GM21723 (cell line): Measurements from ENCODE around the gene GCFC2.
"Not testable (repeated sequence)": the region's sequence is repeated elsewhere in the genome, so short reads cannot be mapped to it uniquely, and the experiment has no call there.

ENCODE experiments used
- ATAC-seq: cut with Tn5 transposase; IDR thresholded peaks from one replicate; pipeline ENCODE4 v1.9.1; 2021; ENCODE audit warnings: mild to moderate bottlenecking, moderate library complexity; ENCODE audit not compliant: unreplicated experiment

GCFC2 gene

GRCh38 chr2:75680402-75680801 lies 30.3 kb downstream of the GCFC2 start:
- ATAC-seq: no peak

DNA sequence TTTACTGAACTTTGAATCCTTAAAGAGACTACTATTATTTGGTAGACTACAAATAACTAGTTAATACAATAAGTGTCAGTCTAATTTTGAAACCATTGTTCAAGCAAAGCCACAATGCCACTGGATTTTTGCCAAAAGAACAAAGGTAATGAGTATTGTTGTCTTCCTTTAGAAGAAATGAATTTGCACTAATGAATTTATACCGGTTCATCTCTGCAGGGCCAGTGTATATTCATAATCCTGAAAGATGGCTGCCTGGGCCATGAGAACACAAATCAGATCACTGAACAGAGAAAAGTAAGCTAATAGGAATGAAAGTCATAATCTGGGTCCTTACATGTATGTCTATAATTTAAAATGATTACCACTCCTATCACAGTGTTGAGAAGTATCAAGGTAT lies 31.2 kb downstream of the GCFC2 start:
- ATAC-seq: no peak

- no peak for ATAC-seq
Measured at GRCh38 chr2:75676464-75676863, 34.3 kb downstream of the GCFC2 start.

- no peak for ATAC-seq
Measured at GRCh38 chr2:75675908-75676307, 34.8 kb downstream of the GCFC2 start.

DNA sequence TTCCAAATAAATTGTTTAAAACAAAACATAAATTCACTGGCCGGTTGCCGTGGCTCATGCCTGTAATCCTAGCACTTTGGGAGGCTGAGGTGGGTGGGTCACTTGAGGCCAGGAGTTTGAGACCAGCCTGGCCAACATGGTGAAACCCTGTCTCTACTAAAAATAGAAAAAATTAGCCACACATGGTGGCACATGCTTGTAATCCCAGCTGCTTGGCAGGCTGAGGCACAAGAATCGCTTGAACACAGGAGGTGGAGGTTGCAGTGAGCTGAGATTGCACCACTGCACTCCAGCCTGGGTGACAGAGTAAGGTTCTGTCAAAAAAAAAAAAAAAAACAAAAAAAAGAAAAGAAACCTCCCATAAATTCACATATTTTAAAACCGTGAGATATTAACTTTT lies 35.3 kb downstream of the GCFC2 start:
- ATAC-seq: not testable (repeated sequence)

DNA sequence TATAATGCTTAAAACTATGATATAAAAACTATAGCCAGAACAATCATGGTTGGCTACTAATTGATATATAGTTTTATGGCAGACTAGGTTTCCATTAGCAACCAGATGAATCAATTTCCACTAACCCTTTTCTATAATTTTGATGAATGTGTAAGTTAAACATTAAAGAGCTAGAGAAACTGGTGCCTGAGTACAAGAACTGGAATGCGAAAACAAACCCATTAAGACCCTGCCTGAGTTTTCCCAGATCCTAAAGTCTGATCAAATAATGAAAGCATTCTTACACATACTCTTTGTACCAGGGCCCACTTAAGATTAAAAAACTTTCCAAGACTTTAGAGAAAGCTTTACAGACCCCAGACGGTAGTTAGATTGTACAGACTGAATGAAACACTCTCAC lies 42.8 kb downstream of the GCFC2 start:
- ATAC-seq: no peak

DNA sequence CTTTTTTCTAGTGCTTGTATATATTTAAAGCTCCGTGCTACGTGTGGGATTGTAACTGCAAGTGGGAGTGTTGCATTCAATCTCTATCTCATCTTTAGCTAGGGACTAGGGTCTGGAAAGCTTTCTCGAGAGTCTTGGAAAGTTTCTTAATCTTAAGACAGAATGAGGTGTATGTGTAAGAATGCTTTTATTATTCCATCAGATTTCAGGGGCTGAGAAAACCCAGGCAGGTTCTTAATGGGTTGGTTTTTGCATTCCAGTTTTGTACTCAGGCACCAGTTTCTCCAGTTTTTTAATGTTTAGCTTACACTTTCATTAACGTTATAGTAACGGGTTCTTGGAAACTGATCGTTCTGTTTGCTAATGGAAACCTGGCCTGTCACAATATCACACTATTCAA lies 43.8 kb downstream of the GCFC2 start:
- ATAC-seq: no peak

GRCh38 chr2:75657798-75658197 lies 52.9 kb downstream of the GCFC2 start:
- no peak for ATAC-seq

GRCh38 chr2:75656563-75656962 lies 54.2 kb downstream of the GCFC2 start:
- ATAC-seq: no peak

GRCh38 chr2:75655861-75656260 lies 54.9 kb downstream of the GCFC2 start:
- ATAC-seq: no peak

DNA sequence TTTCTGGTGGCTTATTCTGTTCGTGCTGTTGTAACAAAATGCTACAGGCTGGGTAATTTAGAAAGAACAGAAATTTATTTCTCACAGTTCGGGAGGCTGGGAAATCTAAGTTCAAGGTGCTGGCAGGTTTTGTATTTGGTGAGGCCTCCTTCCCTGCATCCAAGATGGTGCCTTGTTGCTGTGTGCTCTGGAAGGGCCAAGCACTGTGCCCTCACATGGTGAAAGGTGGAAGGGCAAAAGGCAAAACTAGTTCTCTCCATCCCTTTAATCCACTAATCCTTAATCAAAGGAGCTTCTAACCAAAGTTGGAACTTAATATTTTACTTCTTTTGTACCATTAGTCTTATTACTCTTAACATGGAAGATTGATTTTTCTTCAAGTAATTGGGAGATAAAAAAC lies 56.7 kb downstream of the GCFC2 start:
- no peak for ATAC-seq

- ATAC-seq: no peak
Measured at GRCh38 chr2:75647771-75648170, 62.9 kb downstream of the GCFC2 start.

DNA sequence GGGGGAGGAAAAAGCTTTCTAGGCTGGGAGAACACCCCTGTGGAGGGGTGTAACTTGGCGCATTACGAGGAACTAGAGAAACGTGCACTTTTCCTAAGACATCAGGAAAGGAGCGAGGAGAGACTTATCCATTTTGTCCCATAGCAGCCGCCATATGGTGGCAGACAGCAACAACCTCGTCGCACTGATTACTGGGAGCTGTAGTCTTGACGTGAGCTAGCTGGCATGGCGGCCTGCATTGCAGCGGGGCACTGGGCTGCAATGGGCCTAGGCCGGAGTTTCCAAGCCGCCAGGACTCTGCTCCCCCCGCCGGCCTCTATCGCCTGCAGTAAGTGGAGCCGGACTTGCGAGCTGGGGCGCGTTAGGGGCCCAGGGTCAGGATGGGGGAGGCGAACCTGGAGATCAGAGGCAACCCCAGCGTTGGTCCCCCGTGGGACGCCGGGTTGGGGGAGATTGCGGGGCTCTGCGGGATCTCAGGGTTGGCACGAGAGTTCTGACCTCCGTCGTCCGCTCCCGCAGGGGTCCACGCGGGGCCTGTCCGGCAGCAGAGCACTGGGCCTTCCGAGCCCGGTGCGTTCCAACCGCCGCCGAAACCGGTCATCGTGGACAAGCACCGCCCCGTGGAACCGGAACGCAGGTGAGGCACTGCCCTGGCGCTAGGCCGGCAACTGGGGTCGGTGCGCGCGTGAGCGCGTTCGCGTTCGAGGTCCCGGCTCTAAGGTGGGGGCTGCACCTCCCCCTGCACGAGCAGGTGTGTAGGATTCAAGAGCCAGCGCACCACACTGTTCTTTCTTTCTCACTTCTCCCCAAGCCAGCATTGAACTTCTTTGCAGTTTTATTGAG lies 63.9 kb downstream of the GCFC2 start, which contains the start of gene MRPL19:
TSS of gene MRPL19 (plus strand) at position 201 of the 843 bp plus-strand sequence. CDS start at position 226, 25 bp downstream.
- peak; percentile 97 for ATAC-seq

GRCh38 chr2:75646090-75646582 lies 64.6 kb downstream of the GCFC2 start:
- peak; percentile 6 for ATAC-seq

GRCh38 chr2:75645643-75646042 lies 65.1 kb downstream of the GCFC2 start:
- ATAC-seq: no peak

- no peak for ATAC-seq
Measured at GRCh38 chr2:75643980-75644379, 66.7 kb downstream of the GCFC2 start.

DNA sequence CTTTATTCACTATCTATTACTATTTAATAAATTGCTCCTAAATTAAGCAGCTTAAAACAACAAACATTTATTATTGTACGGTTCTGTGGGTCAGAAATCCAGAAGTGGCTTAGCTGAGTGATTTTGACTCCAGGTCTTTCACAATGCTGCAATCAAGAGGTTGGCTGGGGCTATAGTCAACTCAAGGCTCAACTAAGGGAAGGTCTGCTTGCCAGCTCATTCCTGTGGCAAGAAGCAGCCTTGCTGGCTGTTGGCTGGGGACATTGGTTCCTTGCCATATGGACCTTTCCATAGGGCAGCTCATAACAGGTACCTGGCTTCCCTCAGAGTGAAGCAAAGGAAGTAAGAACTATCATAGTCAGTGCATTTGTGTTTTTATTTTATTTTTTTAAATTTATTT lies 69.1 kb downstream of the GCFC2 start:
- no peak for ATAC-seq

DNA sequence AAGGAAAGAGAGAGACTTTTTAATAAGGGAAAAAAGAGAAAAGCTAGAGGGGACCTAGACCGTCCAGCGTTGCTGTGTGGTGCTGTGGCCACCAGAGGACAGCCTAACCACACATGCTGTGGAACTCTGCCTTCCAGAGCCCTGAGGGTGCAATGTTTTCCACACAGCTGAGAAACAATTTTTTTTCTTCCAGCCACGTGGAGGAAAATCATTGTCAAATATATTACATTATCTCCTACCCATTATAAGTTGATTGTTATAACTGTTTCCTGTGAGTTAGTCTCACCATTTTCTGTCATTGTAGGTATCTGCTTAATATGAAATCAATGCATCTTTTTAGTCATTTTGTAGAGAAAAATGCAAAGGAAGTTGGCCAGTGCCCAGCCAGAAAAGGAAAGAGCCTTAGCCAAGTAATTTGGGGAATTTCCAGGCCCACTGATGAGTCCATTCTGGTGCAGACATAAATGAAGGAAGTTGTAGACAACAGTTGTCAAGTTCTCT lies 70.0 kb downstream of the GCFC2 start:
- peak; percentile 96 for ATAC-seq

DNA sequence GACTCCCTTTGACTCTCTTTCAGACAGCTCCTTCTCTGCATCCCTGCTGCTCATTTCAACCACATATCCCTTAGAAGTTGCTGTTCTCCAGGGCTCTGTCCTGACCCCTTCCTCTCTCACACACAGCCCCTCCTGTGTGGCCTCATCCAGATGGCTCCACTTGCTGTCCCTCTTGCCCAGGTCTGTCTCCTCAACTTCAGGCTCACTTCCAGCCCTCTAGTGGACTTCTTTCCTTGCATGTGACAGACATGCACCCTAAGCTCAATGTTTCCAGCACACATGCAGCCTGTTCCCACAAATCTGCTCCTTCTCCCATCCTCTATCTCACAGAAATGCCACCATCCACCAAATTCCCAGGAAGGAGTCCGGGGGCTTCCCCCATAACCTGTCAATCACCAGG lies 73.1 kb downstream of the GCFC2 start:
- ATAC-seq: no peak

DNA sequence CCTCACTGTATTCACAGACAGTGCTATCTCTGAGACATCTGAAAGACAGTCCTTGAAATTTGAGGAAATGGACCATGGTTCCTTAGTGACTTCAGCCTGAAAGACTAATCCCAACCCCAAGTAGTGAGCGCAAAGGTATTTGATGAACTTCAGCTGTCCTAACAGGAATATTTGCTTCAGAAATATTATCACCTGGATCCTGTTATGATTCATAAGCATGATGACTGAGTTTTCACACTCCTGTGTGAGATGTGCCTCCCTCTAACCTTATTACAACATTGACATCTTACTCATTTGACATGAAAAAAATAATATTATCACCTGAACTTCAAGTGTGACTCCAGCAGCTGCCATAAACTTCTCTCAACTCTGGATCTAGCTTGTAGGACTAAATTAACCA lies 75.8 kb downstream of the GCFC2 start:
- ATAC-seq: no peak

GRCh38 chr2:75633620-75634019 lies 77.1 kb downstream of the GCFC2 start:
- no peak for ATAC-seq

- ATAC-seq: no peak
Measured at GRCh38 chr2:75632813-75633212, 77.9 kb downstream of the GCFC2 start.
